HepG2 (cell line): ENCODE measurements around the gene CCN2. TPM values are rescaled to one million over a fixed set of nuclear protein-coding genes. Genes with fewer than 3 reads are reported as not detected.
A peak's percentile ranks its signal among the peaks of the same experiment; 100 is the strongest.

Source experiments
- ASH2L ChIP-seq: fragments of 300-600, 200-600 bp; sonication (generic); IDR thresholded peaks from 2 replicates; pipeline ENCODE4 v1.7.0; 2017; ENCODE audit warnings: low read depth, mild to moderate bottlenecking, moderate library complexity, mixed read lengths, low read length; ENCODE audit not compliant: insufficient read length
- ELF3 ChIP-seq: IDR thresholded peaks from 2 replicates; pipeline ENCODE4 v1.6.1; 2016; ENCODE audit warnings: missing genetic modification reagents, missing compliant biosample characterization
- FOXO1 ChIP-seq: sonication (generic); formaldehyde crosslinking; IDR thresholded peaks from 2 replicates; pipeline ENCODE4 v1.4.0; 2020; ENCODE audit warnings: missing genetic modification reagents
- GTF2F1 ChIP-seq: fragments of 150-350 bp; IDR thresholded peaks from 2 replicates; pipeline ENCODE4 v1.6.1; 2014; ENCODE audit warnings: low read length
- KIAA2018 ChIP-seq: sonication (generic); formaldehyde crosslinking; IDR thresholded peaks from 2 replicates; pipeline ENCODE4 v1.5.0; 2020; ENCODE audit warnings: mild to moderate bottlenecking, missing genetic modification reagents, borderline replicate concordance
- MAFG ChIP-seq: sonication (generic); formaldehyde crosslinking; IDR thresholded peaks from 2 replicates; pipeline ENCODE4 v1.5.1; 2020; ENCODE audit warnings: mild to moderate bottlenecking, missing genetic modification reagents
- MBD4 ChIP-seq: IDR thresholded peaks from 2 replicates; pipeline ENCODE4 v1.6.1; 2012; ENCODE audit warnings: low read length, inconsistent platforms, borderline replicate concordance
- NFATC3 ChIP-seq: sonication (generic); formaldehyde crosslinking; IDR thresholded peaks from 2 replicates; pipeline ENCODE4 v1.5.1; 2020; ENCODE audit warnings: mild to moderate bottlenecking, missing genetic modification reagents
- POLR2AphosphoS2 ChIP-seq: IDR thresholded peaks from 2 replicates; pipeline ENCODE4 v1.6.1; 2011; ENCODE audit warnings: low read depth, low read length, improper control_type of control experiment
- RARA ChIP-seq: IDR thresholded peaks from 2 replicates; pipeline ENCODE4 v1.6.1; 2016; ENCODE audit warnings: missing genetic modification reagents, missing compliant biosample characterization
- TRAFD1 ChIP-seq: sonication (generic); formaldehyde crosslinking; IDR thresholded peaks from 2 replicates; pipeline ENCODE4 v1.5.1; 2020; ENCODE audit warnings: missing genetic modification reagents, mild to moderate bottlenecking, borderline replicate concordance
- ZNF276 ChIP-seq: sonication (generic); formaldehyde crosslinking; IDR thresholded peaks from 2 replicates; pipeline ENCODE4 v1.4.0; 2020; ENCODE audit warnings: mild to moderate bottlenecking, low read depth, missing genetic modification reagents
- ZNF674 ChIP-seq: sonication (generic); formaldehyde crosslinking; IDR thresholded peaks from 2 replicates; pipeline ENCODE4 v1.5.0; 2020; ENCODE audit warnings: low read depth, mild to moderate bottlenecking, missing genetic modification reagents
- ZSCAN5A ChIP-seq: sonication (generic); formaldehyde crosslinking; IDR thresholded peaks from 2 replicates; pipeline ENCODE4 v1.8.0; 2022; ENCODE audit warnings: mild to moderate bottlenecking, missing genetic modification reagents, borderline replicate concordance
- polyA plus RNA-seq, 8 experiments: library from polyadenylated mRNA; depleted of rRNA in 3 of 8; stranded (reverse) in 7 of 8; unstranded in 1 of 8; fragments of >200 nt; fragmentation: Illumina TruSeq in 4 of 8; extraction: Trizol in 4 of 8; gene quantifications; 2 replicates each; pipeline versions ENCODE4 v1.2.1 to v1.2.3, GENCODE V29; 2011 to 2016; ENCODE audit warnings: low read depth in 4 of 8, missing spikeins in 1 of 8, mixed read lengths in 1 of 8; ENCODE audit not compliant: insufficient read depth in 1 of 8
- total RNA-seq, 5 experiments: library from RNA; depleted of rRNA; stranded (reverse); fragments of >200 nt; fragmentation: Illumina TruSeq; extraction: Trizol; gene quantifications; 2 replicates each; pipeline ENCODE4 v1.2.3, GENCODE V29; 2016; ENCODE audit warnings: low read depth in 1 of 5

The CCN2 gene
- total and polyA plus RNA-seq, 2 of the 13 experiments (the other 11 are each of a cell fraction or from before 2014, with no cell fraction given) = 34.7 to 316 TPM

GRCh38 chr6:131958542-131959470, 7.6 kb upstream of the CCN2 start (continued):
- TF ChIP-seq ELF3 (CRISPR knock-in tag) (peak; percentile 99), POLR2AphosphoS2 (no peak), MAFG (CRISPR knock-in tag) (no peak), ZSCAN5A (CRISPR knock-in tag) (peak; percentile 95; the same call in 1 of the 2 replicates), FOXO1 (peak; percentile 98), RARA (CRISPR knock-in tag) (peak; percentile 86), MBD4 (peak; percentile 70), TRAFD1 (CRISPR knock-in tag) (0 out of 2 replicates have a peak, but pooled peaks have one; percentile 29), KIAA2018 (CRISPR knock-in tag) (peak; percentile 39; the same call in 1 of the 2 replicates), ASH2L (peak; percentile 98), NFATC3 (no peak; the same call in 1 of the 2 replicates), GTF2F1 (no peak; the same call in 1 of the 2 replicates), ZNF674 (no peak), ZNF276 (CRISPR knock-in tag) (0 out of 2 replicates have a peak, but pooled peaks have one; percentile 48)
